LNCAP (cell line): ENCODE results near the gene HMX1.

Experiments
- TF ChIP-seq, protein P1 (sequence below): fragments of 450-650 bp; IDR thresholded peaks from 2 replicates; pipeline ENCODE4 v1.5.1; 2017; ENCODE audit warnings: mild to moderate bottlenecking

The HMX1 gene

DNA sequence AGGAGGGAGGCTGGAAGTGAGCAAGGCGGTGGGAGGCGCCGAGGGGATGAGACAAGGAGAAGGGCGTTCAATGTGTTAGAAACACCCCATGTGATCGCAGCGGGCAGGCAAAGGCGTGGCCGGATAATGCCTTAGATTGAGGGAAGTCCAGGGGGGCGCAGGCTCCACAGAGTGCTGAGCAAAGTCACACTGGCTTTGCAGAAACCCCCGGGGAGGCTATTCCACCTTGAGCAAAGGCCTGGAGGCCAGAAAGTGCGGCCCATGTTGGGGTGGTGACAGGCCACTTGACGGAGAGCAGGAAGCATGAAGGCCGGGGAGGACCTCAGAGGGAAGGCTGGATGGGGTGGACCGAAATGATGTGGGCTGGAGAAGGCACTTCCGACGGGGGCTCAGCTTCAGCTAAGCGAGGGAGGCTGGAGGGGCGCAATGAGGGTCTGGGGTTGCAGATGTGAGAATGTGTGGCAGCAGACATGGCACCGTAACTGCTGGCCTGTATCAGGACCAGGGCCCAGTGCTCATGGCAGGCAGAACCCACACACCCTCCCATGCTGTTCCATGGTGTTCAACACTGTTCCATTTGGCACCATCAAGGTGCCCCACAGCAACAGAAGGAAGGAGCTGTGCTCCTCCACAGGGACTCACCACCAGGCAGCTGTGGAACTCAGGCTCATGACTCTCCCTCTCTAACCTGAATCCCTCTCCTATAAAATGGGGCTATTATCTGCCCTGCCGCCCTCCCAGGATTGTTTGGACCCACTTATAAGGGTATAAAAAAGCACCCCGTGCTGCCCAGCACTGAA, 50.3 kb downstream of the HMX1 start:
- TF ChIP-seq, protein P1, sequence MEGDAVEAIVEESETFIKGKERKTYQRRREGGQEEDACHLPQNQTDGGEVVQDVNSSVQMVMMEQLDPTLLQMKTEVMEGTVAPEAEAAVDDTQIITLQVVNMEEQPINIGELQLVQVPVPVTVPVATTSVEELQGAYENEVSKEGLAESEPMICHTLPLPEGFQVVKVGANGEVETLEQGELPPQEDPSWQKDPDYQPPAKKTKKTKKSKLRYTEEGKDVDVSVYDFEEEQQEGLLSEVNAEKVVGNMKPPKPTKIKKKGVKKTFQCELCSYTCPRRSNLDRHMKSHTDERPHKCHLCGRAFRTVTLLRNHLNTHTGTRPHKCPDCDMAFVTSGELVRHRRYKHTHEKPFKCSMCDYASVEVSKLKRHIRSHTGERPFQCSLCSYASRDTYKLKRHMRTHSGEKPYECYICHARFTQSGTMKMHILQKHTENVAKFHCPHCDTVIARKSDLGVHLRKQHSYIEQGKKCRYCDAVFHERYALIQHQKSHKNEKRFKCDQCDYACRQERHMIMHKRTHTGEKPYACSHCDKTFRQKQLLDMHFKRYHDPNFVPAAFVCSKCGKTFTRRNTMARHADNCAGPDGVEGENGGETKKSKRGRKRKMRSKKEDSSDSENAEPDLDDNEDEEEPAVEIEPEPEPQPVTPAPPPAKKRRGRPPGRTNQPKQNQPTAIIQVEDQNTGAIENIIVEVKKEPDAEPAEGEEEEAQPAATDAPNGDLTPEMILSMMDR = no peak

DNA sequence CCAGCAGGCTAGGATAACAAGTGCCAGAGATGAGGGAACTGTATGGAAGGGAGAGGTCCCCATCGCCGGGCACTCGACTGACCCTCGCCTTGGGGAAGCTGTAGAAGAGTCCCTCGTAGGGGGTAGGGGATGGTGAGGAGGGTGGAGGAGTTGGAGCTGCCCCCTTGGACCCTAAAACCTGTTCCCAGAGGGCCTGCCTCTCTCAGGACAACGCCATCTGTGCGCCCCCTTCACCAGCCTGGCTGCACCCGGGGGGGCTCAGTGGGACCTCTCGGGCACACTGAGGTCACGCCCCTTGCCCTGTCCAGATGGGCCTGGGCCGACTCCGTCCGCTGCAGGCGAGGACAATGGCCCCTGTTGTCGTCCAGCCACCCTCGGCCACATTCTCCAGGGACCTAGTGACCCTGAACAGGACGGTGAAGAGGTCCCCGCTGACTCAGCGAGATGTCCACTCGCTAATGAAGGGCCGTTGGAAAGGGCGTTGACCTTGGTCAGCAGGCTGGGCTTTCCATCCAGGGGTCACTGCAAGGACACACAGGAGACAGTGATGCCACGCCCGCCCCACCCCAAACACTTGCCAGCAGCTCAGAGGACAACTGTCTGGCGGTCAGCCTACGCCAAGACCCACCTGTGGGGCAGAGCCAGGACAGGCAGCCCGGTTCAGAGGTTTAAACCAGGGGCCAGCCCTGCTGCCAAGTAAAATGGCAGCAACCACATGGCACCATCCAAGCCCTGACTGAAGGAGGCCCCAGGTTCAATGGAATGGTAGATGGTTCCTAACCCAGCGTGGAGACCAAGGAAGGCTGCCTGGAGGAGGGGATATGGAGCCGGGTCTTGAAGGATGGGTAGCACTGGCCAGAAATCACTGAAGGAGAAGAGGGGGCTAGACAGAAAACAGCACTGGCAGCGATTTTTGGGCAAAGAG, 51.2 kb downstream of the HMX1 start:
- TF ChIP-seq, protein P1 = no peak

DNA sequence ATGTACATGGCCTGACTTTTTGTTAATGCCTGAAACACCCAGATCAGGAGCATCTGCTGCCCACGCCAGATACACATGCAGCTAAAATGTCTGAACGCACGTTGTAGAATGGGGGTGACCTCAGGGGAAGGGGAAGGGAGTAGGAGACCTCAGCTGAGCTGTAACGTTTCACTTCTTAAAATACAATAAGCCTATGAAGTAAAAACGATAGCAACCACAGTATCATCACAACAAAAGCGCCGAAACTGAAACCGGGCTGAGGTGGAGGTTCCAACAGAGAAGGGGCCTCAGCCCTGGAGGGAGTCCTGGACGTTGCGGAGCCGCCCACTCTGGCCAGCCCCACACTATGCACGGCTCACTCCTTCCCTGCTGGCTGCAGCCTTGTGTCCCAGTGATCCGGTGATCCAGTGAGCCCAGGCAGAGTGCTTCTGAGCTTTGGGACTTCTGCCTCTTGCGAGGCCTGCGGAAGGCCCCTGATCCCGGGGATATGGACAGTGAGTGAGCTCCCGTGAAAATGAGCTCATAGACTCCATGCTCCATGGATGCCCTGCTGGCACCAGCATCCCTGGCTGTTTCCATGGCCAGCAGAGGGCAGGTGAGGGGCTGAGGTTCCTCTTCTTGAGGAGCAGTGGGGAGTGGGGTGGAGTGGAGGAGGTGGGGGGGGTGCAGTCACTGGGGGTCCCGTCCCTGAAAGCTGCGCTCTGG, 52.0 kb downstream of the HMX1 start:
- TF ChIP-seq, protein P1 = no peak; the same call in 1 of the 2 replicates

DNA sequence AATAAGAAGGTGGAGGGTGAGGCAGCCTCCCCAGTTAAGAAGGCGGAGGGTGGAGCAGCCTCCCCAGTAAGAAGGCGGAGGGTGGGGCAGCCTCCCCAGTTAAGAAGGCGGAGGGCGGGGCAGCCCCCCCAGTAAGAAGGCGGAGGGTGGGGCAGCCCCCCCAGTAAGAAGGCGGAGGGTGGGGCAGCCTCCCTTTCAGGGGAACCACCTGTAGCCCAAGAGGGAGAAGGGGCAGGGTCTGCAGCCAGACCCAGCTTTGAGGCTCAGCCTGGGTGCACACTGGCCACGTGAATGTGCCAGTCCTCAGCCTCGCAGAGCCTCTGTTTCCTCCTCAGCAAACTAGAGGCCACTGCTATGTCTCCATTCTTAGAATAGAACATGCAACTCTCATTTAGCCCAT, 52.6 kb downstream of the HMX1 start:
- TF ChIP-seq, protein P1 = no peak

DNA sequence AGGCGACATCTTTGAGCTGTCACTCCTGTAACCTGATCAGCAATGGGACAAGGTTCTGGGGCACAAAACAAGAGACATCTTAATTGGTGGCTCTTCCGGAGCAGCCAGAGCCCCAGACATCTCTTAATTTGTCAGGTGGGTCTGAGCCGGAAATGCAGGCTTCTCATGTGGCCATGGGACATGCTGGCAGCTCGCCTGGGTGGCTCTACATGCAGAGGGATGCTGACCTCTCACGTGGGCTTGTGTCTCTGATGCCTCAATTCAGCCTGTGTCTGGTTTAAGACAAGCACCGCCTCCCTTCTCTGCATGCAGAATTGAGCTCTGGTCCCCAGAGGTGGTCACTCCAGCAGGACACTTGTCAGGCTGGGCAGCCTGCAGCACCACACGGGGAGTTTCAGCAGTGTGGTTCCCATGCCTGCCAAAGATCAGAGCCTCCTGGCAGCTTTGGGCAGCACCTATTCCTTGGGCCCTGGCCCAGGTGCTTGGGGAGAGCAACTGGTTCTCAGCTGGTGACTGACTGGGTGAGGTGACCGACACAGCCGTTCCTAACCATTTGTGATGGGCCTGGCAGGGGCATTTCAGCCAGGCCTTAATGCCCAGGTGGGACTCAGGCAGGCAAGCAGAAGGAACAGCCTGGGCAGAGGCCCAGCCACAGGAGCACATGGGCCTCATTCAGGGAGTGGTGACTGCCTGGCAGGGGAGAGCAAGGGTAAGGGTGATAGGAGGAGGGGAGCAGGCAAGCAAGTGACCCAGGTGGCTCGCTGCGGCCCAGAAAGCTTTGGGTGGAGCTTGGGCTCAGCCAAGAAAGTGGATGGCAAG, 53.4 kb downstream of the HMX1 start:
- TF ChIP-seq, protein P1 = no peak

DNA sequence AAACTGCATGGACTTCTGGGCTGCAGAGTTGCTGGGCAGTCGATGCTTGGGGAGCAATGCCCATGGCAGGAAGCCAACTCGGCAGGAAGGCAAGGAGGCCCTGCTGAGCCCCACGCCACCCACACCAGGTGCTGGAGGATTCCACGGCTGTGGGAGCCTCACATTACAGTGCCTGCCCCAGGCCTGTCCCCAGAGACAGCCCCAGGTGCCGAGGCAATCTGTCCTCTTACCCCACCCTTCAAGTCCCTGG, 53.9 kb downstream of the HMX1 start:
- TF ChIP-seq, protein P1 = no peak
